G401.6 (cell line): ENCODE data around the gene TCL1B.
"Not testable (repeated sequence)": the region's sequence is repeated elsewhere in the genome, so short reads cannot be mapped to it uniquely, and the experiment has no call there.

Source experiments
- FAIRE-seq: peaks from 2 replicates; lab custom pipeline; 2012; peaks lifted over from hg19 to GRCh38; lab: Jason Lieb, UNC

Gene TCL1B, protein sequence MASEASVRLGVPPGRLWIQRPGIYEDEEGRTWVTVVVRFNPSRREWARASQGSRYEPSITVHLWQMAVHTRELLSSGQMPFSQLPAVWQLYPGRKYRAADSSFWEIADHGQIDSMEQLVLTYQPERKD

DNA sequence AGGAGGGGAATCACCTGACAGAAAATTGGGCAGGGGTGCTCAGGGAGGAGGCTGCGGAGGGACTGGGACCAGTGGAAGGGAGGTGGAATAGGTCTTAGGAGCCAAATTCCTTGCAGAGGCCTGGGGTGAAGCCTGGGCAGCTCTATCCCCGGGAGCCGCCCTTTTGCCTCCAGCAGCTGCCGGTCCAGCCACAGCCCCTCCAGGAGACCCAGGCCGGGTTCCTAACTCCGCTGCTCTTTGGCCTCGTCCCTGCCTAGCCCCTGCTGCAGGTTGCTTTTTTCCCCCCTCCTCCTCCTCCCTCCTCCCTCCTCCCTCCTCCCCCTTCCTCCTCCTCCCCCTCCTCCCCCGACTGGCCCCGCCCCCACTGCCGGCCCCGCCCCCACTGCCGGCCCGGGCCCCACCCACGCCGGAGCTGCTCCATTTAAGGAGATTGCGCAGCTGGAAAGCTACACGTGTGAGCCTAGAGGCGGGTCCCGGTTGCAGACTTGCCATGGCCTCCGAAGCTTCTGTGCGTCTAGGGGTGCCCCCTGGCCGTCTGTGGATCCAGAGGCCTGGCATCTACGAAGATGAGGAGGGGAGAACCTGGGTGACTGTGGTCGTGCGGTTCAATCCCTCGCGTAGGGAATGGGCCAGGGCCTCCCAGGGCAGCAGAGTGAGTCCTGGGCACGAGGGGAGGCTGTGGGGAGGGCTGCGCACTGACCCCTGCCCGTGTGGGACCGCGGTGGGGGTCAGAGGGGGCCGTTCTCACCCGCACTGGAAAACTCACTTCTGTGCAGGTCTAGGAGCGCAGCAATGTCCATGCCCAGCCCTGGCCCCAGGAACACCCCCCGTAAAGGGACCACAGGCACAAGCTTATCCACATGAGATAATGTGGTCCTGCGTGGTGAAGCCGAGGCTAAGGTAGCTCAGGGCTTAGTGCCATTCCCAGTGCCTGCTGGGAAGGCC, at the start of gene TCL1B:
TSS of gene TCL1B (plus strand) at position 449 of the 945 bp plus-strand sequence. CDS start at position 491, 42 bp downstream.
- no peak for FAIRE-seq

DNA sequence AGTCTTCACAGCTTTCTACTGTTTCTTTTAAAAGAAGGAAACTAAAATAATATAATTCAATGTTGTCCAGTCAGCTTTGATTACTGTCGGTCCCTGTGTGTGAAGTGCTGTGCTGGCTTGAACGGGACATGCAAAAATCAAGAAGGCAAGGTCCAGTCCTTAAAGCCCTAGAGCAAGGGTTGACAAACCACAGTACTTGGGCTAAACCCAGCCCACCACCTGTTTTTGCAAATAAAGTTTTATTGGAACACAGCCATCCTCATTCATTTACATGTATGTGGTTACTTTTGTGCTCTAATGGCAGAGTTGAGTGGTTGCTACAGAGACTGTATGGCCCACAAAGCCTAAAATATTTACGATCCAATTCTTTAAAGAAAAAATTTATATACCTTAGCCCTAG, 41.2 kb upstream of the TCL1B start:
- no peak for FAIRE-seq

DNA sequence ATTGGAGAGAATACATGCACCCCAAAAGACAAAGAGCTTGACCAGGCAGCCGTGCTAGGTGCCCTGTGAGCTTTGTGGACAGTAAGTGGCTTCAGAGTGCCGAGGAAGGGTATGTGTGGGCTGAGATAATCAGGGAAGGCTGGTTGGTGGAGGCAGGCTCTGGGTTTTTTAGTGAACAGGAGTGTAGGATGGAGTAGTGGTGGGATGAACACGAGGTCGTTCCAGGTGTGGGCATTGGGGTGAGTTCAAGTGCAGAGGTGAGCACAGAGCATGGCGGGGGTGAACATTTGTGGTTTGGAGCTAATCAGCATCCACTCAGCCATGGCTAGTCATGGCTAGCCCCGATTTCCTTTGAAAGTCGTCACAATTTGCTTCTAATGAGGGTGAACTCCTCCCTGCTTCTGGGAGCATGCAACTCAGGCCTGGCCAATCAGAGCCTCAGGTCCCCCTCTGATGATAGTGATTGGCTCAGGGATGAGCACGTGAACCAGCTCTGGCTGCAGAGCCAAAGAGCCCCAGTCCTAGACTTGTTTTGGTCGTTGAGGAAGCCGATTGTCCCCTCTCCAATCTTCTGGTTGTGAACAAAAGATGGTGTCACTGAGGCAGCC, 40.7 kb upstream of the TCL1B start:
- FAIRE-seq, result no peak

DNA sequence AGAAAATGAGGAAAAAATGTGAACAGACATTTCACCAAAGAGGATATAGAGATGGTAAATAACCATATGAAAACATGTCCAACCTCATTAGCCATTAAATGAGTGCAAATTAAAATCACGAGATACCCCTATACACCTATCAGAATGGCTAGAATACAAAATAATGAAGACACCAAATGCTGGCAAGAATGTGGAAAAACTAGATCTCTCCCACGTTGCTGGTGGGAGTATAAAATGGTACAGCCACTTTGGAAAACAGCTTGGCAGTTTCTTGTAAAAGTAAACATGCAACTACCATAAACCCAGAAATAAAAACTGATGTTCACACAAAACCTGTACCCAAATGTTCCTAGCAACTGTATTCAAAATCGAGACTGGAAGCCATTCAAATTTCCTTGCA, 38.3 kb upstream of the TCL1B start:
- FAIRE-seq, result no peak

DNA sequence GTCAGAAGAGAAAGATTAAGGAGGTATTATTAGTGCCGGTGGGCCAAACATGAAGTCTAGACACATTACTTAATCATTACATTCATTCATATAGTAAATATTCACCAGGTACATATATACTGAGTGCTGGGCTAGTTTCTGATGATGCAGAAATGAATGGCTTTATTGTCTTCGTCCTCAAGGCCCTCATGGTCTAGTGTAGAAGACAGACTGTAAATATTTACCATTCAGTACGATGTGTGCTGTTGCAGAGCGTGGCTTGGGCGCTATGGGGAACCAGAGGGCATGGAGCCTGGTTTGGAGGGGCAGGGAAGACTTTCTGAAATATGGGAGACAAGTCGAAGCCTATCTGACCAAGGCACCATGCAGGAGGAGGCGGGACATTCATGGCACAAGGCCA, 37.0 kb upstream of the TCL1B start:
- FAIRE-seq, result no peak

DNA sequence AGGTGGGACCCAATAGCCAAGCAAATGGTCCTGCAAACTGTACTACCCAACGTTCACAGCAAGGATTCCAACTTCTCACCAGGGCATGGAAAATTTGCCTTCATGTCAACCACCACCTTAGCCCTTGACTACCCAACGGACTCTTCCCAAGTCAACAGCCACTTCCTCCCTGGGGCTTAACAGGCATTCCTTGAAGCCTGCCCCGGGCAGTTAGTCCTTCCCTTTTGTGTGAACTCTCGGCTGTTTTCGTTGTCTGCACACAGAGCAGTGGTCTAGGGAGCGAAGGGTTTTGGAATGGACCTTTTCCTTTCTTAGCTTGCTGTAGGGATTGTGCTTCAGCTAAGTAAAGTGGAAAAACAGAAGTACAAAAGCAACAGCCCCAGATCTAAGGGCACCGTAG, 35.2 kb upstream of the TCL1B start:
- FAIRE-seq, result no peak

DNA sequence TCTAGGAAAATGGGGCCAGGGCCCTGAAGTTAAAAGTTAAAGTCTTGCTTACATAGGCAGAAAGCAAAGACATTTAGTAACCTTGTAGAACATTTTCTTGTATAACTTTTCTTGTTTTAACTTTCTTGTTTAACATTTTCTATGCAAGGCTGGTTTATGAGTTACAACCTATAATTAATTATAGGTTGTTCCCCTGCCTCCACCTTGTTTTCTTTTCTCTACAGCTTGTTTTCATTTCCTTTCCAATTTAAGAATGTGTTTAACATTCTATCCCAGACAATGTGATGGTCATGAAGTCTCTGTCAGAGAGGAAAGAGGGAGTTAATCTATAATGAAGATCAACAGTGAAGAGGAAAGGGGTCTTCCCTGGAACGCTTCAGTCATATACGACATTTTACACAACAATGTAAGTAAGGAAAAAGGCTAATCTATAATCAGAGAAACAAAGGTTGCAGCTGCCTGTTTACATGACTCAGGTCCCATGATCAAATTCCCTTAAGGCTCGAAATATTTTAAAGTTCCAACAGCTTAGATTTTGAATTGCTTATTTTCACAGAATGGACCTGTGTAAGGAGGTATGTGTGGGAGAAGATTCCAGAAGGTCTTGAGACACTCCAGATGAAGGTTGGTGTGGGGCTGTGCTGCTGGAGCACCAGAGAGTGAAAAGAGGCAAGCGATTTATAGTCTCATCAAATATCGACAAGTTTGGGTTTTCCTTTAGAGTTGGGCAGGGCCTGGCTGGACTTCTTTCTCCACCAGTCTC, 34.2 kb upstream of the TCL1B start:
- no peak for FAIRE-seq

DNA sequence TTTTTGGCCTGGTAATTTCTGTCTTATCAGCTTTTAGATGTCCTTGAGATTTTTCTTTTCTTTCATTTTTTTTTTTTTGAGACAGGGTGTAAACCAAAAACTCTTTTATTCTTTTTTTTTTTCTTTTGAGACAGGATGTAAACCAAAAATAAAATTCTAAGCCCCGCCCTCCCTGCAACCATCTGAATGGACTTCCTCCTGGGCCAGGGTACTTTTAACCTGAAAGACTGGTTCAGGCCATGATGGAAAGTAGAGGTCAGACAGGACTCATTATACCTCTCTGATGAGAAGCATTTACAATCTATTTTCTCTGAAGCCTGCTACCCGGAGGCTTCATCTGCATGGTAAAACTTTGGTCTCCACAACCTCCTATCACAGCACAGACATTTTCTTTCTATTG, 33.5 kb upstream of the TCL1B start:
- FAIRE-seq, result no peak

DNA sequence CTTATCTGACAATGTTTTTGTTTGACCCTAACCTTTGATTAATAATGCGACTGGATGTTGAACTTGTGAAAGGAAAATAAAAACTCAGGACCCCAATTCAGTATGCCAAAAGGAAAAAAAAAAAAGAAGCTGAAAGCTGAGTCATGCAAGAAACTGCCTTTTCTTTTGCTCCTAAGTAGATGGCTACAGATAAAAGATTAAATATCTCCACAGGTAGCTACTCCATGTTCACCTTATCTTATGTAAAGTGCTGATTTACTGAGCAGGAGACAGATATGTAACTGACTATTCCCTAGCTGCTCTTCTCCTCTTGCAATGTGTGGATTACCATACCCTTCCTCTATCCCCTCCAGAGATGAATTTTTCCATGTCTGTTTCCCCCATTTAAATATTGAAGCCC, 30.8 kb upstream of the TCL1B start:
- FAIRE-seq, result no peak

DNA sequence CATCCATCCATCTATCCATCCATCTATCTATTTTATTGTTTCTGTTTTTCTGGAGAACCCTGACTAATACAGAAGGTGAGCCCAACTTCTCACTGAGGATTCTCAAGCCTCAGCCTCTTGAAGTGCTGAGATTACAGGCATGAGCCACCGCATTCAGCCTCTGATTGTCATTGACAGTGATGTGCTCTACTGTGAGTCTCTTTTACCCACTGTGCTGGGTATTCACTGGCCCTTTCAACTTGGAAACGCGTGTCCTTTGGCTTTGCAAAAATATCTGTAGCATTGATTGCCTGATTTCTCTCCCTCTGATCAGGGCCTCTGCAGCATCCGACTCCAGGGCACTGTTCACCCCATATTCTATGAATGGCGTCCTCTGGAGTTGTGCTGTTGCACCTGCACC, 29.6 kb upstream of the TCL1B start:
- no peak for FAIRE-seq

DNA sequence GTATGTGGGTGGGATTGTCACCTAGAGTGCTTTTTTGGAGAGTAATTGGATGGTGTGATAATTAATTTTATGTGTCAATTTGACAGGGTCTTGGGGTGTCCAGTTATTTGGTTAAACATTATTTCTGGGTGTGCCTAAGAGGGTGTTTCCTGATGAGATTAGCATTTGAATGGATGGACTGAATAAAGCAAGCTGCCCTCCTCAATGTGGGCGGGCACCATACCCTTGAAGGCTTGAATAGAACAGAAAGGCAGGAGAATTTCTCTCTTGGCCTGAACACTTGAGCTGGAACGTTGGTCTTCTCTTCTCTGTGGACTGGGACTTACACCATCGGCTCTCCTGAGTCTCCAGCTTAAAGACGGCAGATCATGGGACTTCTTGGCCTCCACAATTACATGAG, 28.8 kb upstream of the TCL1B start:
- no peak for FAIRE-seq

DNA sequence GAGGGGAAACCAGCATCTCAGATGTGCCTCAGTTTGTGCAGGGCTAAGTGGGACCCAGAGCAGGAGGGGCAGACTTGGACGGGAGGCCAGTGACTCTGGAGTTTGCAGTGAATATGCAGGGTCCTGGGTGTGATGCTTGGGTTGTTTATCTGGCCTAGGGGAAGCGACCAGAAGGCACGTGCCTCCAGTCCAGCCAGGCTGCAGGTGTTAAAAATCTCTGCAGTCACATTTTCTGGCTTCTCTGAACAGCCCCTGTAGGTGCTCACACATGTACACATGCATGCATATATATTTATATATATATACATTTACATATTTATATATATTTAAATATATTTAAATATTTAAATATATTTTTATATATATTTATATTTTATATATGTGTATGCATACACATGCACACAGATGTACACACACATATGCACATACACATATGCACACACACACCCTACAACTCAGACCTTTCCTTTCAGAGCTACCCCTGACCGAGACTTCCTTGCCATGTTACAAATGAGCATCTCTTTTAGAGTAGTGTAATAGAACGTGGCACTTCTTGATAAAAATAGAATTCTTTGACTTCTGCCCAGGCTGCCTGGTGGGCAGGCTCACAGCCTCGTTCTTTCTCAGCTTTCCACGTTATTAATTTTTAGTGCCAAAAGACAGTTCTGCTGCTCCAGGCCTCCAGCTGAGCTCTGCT, 26.8 kb upstream of the TCL1B start:
- FAIRE-seq, result no peak

DNA sequence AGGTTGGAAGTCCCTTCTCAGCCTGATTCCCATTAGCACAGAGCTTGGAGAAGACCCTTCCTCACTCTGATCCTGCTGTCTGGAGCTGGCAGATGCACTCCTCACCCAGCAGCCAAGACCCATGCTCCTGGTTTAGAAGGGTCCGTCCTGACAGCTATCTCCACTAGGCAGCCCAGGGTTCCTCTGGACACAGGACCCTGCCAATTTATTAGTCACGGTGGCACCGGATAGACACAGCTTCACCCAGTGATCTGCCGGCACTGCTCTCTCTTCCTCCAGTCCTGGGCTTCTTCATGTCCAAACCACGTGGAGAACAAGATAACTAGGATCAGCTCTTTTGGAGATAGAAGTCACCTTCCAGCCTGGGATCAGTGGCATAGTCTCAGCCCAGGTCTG, 26.2 kb upstream of the TCL1B start:
- no peak for FAIRE-seq

DNA sequence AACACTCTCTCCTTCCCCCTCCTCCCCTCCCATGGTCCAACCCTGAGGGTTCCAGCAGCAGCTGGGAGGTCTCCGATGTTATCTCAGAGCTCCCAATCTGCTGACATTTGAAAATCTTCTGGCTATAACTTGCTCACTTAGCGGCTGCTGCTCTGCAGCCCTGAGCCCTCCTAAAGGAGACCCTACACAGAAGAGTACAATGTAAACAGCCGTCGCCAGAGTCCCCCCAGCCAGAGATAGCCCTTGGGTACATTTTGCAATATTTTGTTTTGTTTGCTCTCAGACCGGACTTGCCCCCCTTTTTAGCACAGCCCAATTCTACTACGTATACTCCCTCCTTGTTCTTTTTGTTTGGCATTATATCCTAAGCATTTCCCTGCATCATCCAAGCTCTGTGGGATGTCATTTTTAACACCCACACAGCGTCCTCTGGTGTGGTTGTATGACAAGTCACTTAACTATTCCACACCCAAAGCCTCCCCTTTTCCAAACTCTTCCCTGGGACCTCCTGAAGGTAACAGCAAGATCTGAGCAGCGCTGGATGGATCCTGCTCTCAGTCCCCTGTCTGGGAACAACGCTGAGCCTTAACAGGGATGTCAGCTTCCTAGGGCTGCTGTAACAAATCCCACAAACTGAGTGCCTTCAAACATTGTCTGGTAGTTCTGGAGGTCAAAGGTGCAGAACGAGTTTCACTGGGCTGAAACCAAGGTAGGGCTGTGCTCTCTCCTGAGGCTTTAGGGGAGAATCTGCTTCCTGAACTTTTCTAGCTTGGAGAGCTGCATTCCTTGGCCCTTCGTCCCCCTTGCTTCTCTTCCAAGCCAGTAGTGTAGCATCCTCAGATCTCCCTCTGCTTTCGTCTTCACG, 25.3 kb upstream of the TCL1B start:
- no peak for FAIRE-seq

DNA sequence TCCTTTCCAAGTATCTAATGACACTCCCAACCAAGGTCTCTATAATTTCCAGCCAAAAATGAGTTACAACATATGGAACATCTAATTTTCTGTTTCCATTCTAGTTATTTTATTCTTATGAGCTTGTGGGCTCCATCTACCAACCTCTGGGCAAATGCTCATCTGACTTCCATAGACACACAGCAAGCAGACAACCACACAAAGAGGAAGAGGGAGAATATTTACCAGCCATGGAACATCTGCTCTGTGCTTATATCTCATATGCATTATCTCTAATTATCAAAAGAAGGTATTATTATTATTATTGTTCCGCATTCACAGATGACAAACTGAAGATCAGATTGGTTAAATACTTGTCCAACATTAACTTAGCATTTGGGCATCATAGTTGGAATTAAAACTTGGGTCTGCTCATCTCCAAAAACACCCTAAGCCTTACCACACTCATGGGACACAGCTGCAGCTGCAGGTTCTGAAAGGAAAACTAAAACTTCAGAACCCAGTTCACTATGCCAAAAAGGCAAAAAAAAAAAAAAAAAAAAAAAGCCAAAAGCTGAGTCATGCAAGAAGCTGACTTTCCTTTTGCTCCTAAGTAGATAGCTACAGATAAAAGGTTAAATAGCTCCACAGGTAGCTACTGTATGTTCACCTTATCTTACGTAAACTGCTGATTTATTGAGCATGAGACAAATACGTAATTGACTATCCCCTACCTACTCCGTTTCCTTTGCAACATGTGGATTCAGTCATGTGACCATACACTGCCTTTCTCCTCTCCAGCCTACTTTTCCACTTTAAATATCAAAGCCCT, 23.6 kb upstream of the TCL1B start:
- no peak for FAIRE-seq

DNA sequence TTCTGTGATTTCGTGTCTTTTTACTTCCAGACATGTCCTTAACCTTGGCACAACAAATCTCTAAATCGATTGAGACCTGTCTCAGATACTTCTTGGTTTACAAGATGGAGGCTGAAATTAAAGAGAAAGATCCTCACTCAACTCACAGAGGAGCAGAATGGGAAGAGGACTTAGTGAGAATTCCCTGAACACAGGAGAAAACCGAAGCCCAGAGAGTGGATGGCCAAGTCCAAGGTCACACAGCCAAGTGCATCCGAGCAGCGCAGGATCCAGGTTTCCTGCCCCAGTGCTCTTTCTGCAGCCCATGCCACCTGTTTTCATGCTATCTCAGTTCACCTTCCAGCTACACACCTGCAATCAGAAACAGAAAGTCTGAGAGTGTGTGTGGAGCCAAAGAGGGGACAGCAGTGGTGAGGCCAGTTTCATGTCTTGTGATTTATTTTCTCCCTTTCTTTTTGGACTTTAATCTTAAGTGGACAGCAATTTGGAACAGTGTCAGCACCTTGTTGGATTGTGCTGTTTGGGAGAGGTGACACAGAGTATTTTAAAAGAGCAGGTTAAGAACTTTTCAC, 22.9 kb upstream of the TCL1B start:
- FAIRE-seq, result no peak

DNA sequence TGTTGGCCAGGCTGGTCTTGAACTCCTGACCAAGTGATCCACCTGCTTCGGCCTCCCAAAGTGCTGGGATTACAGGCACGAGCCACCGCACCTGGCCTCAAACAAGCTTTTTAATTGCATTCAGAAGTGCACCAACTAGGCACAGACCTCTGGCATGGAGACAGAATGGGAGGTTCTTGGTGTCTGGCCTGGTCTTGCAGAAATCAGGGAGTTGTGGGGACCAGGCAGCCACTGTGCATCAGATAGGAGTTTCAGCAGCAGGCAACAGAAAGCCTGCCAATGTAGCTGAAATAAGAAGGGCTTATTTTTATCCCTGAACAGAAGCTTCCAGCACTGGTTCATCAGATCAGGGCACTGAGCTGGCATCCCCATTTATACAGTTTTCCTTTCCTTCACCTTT, 22.2 kb upstream of the TCL1B start:
- FAIRE-seq, result no peak

DNA sequence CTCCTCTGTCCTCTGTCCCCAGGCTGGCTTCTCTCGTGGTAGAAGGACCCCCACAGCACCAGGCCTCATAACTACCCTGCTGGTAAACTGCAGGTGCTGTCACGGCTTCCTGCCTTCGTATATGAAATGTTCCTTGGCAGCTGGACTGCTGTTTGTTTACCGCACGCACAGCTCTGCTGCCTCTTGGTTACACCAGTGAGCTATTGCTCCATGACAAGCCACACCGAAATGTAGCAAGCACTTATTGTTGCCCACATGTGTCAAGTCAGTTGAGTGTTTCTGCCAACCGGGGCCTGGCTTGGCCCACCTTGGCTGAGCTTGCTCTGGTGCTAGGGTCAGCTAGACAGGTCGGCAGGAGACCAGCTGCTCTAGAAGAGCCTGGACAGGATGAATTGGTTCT, 21.7 kb upstream of the TCL1B start:
- no peak for FAIRE-seq

DNA sequence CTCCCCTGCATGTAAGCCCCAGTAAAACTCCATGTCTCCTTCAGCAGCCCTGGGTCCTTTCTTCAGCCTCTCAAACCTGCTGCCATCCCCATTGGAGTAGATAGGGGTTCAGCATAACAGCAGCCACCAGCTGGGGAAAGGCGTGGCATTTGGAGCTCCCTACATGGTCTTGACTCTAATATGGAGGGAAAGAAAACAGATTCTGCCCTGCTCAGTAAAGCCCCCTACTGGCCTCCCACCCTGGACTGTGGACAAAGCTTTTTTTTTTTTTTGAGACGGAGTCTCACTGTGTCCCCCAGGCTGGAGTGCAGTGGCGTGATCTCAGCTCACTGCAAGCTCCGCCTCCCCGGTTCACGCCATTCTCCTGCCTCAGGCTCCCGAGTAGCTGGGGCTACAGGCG, 20.7 kb upstream of the TCL1B start:
- FAIRE-seq, result not testable (repeated sequence)

DNA sequence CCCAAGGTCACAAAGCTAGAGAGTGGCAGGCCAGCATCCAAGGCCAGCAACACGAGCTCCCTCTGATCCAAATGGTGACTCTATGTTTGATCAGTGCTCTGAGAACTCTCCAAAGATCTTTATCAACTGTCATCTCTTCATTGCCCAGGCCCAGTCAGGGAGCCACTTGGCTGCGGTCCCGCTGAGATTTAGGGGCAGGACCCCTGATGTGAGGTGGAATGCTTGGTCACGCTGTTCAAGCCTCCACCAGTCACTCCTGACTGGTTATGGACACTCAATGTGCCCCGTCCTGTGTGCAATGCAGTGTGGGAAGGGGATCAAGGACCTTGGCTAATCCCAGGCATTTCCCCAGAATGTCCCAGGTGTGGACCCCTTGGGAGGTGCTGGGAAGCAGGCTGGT, 19.8 kb upstream of the TCL1B start:
- no peak for FAIRE-seq
